ENCODE results near the gene TMEM18.

The TMEM18 gene

GRCh38 chr2:633371-633770 lies 43.8 kb downstream of the TMEM18 start:
- no peak for DNase-seq

GRCh38 chr2:632471-632870 lies 44.7 kb downstream of the TMEM18 start:
- no peak for DNase-seq

- no peak for DNase-seq
Observed at GRCh38 chr2:631741-632140, 45.5 kb downstream of the TMEM18 start.

- DNase-seq, result no peak
Observed at GRCh38 chr2:630451-631320, 46.5 kb downstream of the TMEM18 start.

GRCh38 chr2:629961-630360 lies 47.2 kb downstream of the TMEM18 start:
- DNase-seq, result no peak

GRCh38 chr2:628651-629050 lies 48.6 kb downstream of the TMEM18 start:
- no peak for DNase-seq

- no peak for DNase-seq
Observed at GRCh38 chr2:627926-628560, 49.2 kb downstream of the TMEM18 start.

GRCh38 chr2:627340-627709 lies 49.9 kb downstream of the TMEM18 start:
- no peak for DNase-seq

GRCh38 chr2:626491-627339 lies 50.5 kb downstream of the TMEM18 start:
- DNase-seq, result no peak

GRCh38 chr2:625415-626333 lies 51.5 kb downstream of the TMEM18 start:
- DNase-seq, result no peak

GRCh38 chr2:624551-625347 lies 52.5 kb downstream of the TMEM18 start:
- DNase-seq, result no peak

GRCh38 chr2:624096-624495 lies 53.1 kb downstream of the TMEM18 start:
- DNase-seq, result no peak

GRCh38 chr2:623130-623922 lies 53.9 kb downstream of the TMEM18 start:
- DNase-seq, result no peak

GRCh38 chr2:622357-622756 lies 54.8 kb downstream of the TMEM18 start:
- no peak for DNase-seq

GRCh38 chr2:621303-622099 lies 55.7 kb downstream of the TMEM18 start:
- no peak for DNase-seq

GRCh38 chr2:620471-621302 lies 56.5 kb downstream of the TMEM18 start:
- DNase-seq, result no peak

- DNase-seq, result no peak
Observed at GRCh38 chr2:620004-620403, 57.2 kb downstream of the TMEM18 start.

GRCh38 chr2:618422-618990 lies 58.7 kb downstream of the TMEM18 start:
- no peak for DNase-seq

GRCh38 chr2:618005-618404 lies 59.2 kb downstream of the TMEM18 start:
- DNase-seq, result no peak
